ENCODE data around the gene SAC3D1.
A peak's percentile ranks its signal among the peaks of the same experiment; 100 is the strongest.

Gene SAC3D1

DNA sequence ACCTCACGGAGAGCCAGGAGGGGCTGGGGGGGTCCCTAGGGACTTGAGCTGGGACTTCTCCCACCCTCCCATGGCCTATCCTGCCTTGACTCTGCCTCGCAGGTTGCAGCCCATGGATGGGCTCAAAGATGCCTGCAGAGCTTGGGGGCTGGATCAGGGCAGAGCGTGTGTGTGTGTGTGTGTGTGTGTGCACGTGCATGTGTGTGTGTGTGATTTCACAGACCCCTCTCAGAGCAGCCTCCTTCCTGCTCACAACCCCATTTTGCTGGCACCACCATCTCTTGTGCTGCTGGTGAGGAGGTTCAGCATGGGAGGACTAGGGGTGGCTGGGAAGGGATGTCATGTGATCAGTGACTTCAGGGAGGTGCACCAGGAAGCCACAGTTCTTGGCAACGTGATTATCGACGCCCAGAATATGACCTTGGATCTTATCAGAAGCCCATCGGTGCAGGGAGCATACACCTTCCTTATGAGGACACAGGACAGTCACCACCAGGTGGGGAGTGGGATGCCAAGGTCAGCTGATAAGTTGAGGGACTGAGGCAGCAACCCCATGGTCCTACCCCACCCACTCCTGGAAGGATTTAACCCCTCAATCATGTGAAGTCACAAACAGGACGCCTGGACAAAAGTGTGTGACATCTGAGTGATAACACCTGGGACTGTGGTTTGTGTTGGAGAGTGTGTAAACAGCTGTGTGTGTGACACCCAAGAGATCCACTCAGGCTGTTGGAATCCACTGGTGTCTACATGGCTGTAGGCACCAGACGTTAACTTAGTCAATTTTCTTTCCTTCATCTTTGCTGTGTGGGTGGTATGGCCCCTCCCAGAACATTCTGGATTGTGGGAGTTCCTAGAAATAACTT is 19.2 kb downstream of the SAC3D1 start:
- no peak for DNase-seq (ENCODE audit: low read depth in 2 of 2)

GRCh38 chr11:65060913-65061408 is 20.0 kb downstream of the SAC3D1 start:
- no peak for DNase-seq (ENCODE audit: low read depth in 2 of 2)

DNA sequence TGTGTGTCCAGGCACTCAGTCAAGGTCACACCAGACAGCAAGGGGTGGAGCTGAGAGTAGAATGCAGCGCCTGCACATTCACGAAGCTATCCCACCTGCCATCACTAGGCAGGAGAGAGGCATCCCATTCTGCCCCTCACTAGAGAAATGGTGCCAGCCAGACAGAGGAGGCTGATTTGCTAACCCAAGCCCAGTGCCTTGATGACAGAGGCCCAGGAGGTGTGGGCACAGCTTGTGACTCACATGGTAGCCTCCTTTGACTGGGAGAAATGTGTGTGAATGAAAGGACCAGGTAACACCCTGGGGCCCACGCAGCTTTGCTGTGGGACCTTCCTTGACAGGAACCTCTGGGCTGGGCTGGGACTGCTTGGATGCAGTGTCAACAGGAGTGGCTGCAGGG is 22.5 kb downstream of the SAC3D1 start:
- DNase-seq (ENCODE audit: low read depth in 2 of 2), result no peak

DNA sequence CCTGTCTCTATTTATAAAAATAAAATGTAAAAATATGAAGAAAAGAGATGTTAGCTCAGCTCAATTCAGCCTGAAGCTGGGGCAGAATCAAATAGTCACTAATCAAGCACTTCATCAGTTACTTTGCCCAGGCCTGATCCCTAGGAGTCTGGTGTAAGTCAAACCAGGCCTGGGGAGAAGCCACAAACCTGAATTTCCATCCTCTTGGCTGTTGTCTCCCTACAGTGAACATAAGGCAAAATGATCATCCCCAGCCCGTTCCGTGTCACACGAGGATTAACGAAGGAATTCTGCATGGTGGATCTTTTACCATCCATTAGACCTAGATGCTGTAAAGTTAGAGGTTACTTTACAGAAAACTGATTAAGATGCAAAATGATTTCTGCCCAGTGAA is 23.8 kb downstream of the SAC3D1 start:
- DNase-seq (ENCODE audit: low read depth in 2 of 2), result no peak

DNA sequence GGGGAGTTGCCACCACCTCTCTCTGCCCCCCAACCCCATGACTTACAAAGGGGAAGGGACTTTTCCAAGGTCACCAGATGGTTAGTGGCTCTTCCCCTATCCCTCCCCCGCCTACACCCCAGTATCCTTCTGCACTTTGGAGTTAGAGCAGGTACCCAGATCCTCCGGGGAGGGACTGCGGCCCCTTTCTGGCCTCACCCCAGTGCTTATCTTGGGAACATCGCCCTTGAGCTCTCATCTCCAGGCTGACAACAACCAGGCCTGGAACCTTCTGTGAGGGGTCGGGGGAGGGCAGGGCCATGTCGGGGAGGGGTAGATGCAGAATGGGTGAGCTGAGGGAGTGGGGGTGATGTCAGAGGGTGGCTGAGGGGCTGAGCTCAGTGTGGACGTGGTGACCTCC is 24.8 kb downstream of the SAC3D1 start:
- no peak for DNase-seq (ENCODE audit: low read depth in 2 of 2)

DNA sequence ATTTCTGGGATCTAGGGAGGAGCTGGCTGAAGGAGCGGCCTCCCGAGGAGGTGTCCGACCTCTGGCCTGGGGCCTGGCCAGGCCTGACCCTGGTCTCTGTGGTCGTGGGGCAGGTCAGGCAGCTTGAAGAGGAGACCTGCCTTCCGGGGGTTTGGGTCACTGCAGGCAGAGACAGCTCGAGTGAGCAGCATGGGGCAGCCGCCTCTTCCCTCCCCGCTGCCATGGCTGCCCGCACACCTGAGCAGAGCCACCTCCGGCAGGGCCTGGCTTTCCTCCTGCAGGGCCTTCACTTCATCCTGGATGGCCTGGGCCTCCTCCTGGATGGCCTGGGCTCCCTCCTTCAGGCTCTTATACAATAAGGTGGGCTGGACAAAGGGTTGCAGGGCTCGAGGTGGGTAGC is 25.3 kb downstream of the SAC3D1 start:
- no peak for DNase-seq (ENCODE audit: low read depth in 2 of 2)

DNA sequence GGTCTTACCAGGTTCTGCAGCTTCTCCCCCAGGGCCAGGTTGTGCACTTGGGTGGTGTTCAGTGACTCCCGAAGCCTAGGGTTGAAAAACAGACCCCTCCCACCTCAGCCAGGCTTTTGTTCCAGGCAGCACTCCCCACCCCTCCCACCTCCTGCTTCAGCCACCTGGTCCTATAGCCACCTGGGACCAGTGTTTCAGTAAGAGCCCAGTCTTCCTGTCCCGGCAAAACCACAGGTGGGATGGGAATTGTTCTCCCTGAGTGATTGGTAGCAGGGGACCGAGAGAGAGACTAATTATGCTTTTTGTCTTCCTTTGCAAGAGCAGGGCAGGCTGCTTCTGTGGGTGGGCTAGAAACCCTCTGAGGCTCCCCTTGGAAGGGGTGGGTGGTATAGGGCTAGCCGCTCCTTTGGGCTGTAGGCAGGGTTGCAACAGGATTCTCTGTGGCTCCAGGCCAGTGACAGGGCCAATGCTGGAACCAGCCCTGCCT is 25.8 kb downstream of the SAC3D1 start:
- no peak for DNase-seq (ENCODE audit: low read depth in 2 of 2)

- no peak for DNase-seq (ENCODE audit: low read depth in 2 of 2)
Observed at GRCh38 chr11:65067446-65067845, 26.4 kb downstream of the SAC3D1 start.

GRCh38 chr11:65069217-65069616 is 28.2 kb downstream of the SAC3D1 start:
- no peak for DNase-seq (ENCODE audit: low read depth in 2 of 2)

GRCh38 chr11:65071907-65072630 is 31.1 kb downstream of the SAC3D1 start:
- no peak for DNase-seq (ENCODE audit: low read depth in 2 of 2)

DNA sequence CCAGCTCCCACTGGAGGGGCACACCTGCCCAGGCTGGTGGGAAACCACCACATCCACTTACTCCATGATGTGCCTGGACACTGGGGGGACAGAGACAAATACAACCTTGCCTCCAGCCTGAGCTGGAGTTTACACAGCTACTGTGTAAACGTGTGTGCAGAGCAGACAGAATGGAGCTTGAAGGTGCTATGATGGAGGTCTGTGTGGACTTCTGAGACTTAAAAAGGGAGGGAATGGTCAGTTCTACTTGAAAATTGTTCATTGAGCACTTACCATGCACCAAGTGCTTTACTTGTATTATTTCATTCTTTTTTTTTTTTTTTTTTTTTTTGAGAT is 31.6 kb downstream of the SAC3D1 start:
- DNase-seq (ENCODE audit: low read depth in 2 of 2), result no peak

DNA sequence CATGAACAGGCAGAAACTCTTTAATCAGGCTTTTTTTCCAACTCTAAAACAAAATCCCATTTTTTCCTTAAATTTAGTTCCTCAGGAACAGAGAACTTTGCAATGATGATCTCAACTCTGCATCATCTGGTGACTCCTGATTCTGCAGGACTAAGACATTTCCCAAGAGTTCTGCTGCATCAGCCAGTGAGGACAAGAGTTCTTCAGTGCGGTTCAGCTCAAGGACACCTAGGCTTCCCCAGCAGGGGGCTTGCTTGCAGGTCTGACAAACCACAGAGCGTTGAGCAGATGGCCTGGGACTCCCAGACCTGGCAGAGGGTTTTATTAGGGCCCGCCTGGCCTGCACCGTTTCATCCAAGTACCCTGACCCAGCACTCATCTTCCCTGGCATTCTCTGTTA is 36.4 kb downstream of the SAC3D1 start:
- no peak for DNase-seq (ENCODE audit: low read depth in 2 of 2)

GRCh38 chr11:65078151-65078550 is 37.1 kb downstream of the SAC3D1 start:
- peak; percentile 21 to 44 for DNase-seq (ENCODE audit: low read depth in 2 of 2)

- DNase-seq (ENCODE audit: low read depth in 2 of 2), result no peak
Observed at GRCh38 chr11:65078786-65079342, 37.9 kb downstream of the SAC3D1 start.

DNA sequence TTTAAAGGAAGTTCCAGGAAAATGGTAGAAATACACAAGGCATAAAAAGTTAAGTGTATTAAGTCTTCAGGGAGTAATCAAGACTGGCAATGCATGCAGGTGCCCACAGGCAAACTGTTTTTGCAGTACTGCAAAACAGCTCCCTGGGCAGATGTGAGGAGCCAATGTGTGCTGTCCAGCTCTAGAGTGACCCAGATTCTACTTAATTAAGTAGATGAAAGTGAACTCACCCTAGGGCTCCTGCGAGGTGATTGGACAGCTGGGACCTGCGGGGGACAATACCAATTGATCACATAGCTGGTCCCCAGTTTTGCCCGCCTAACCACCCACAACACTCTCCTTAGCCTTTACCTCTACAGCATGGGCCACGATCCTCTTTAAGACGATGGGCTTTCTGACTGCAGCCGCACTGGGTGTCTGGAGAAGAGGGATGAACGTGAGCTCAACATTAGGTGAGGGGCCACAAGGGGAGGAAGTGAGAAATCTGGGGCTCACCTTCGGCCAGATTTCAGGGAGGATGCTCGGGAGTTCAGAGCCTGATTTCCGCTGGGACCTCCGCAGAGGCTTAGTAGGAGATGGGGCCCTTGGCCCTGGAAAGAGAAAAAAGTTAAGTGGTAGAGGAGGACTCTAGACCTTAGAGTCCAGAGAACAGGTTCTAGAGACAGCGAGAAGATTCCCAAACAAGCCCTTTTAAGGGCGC is 42.3 kb downstream of the SAC3D1 start:
- no peak for DNase-seq (ENCODE audit: low read depth in 2 of 2)

- peak; percentile 90 to 91 for DNase-seq (ENCODE audit: low read depth in 2 of 2)
Observed at GRCh38 chr11:65083834-65084597, 43.0 kb downstream of the SAC3D1 start, which contains the start of the genes CDCA5 and ZFPL1. Gene CDCA5 (minus strand): TSS chr11:65084040. CDS start chr11:65083978, 62 bp downstream. Gene ZFPL1 (plus strand): TSS chr11:65084222. CDS start chr11:65084699, 477 bp downstream.

GRCh38 chr11:65084598-65085375 is 43.8 kb downstream of the SAC3D1 start:
- DNase-seq (ENCODE audit: low read depth in 2 of 2), result no peak

- no peak for DNase-seq (ENCODE audit: low read depth in 2 of 2)
Observed at GRCh38 chr11:65085446-65085845, 44.4 kb downstream of the SAC3D1 start.

DNA sequence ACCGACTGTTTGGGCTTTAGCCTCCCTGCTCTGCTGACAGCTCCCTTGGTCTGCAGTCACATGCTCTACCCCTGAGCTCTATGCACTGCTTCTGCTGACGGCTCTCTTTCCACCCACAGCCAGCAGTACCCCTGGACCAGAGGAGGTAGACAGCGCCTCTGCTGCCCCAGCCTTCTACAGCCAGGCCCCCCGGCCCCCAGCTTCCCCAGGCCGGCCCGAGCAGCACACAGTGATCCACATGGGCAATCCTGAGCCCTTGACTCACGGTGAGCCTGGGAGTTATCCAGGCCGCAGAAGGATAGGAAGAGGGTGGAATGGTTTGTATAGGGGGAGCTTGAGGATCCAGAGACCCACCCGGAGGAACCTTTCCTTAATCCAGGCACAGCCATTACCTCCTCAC is 45.8 kb downstream of the SAC3D1 start:
- no peak for DNase-seq (ENCODE audit: low read depth in 2 of 2)

- no peak for DNase-seq (ENCODE audit: low read depth in 2 of 2)
Observed at GRCh38 chr11:65087216-65087615, 46.2 kb downstream of the SAC3D1 start.

All from stimulated activated CD8-positive, alpha-beta memory T cell treated with anti-CD3 and anti-CD28 coated beads, Interleukin-15, amount 100 ng/mL, for 4 hours (primary cell).